ENCODE measurements around the gene GRIPAP1.

The GRIPAP1 gene

DNA sequence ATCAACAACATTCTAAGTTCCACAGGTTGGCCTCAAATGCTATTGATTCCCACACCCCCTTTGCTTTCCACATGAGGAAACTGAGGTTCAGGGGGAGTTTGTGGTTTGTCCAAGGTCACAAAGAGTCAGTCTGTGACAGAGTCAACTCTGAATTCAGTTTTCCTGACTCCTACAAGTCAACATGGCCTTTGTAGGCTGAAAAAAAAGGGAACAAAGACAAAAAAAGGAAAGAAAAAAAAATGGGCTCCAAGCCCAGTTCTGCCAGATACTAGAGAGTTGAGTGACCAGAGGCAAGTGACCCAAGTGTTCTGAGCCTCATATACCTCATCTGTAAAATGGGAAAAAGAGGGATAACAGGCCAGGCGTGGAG, 66.8 kb downstream of the GRIPAP1 start:
- Histone ChIP-seq H3K27me3 (ENCODE audit: control insufficient read depth in 1 of 2, insufficient read depth in 2 of 2, low read length in 2 of 2) (no peaks in the 10 kb centered on the region), H3K9ac (ENCODE audit: low read length) (no peak overlapping the region), H3K36me3 (ENCODE audit: insufficient read depth, low read length) (peaks cover 11% of the 10 kb centered on the region), H3K4me3 (ENCODE audit: low read depth in 1 of 2, low read length in 2 of 2) (no peak overlapping the region), H3K27ac (ENCODE audit: low read depth, low read length) (no peak overlapping the region), H3K4me1 (ENCODE audit: insufficient read depth, low read length) (peaks cover 12% of the 10 kb centered on the region), H3K9me3 (ENCODE audit: low read length) (no peaks in the 10 kb centered on the region)

DNA sequence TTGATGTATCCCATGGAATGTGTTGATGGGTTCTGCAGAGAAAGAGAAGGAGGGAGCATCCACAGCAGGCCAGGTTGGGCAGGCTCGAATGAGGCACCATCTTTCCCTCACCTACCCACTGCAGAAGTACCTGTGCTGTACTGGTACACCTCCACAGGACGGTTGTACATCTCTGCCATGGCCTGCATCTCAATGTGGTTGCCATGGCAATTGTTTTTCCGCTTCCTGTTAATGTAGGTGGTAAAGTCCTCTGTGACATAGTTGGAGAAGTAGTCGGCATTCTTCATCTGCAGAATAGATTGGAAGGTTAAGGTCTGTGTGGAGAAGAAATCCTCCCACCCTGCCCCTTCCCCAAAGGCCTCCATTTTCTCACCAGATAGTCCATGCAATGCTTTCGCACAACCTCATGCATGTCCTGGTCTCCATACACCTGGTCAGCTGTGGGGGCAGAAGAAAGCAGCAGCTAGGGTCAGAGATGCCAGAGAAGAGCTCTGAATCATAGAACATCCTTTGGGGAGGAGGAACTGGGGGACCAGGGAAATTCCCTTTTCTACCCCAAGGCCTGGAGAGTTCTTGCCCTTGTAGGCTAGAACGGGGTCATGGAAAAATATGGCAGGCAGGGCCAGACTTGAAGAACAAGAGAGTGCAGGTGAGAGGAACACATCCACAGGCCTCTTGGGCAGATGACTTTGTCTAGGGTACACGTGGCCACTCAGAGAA, 67.3 kb downstream of the GRIPAP1 start:
- H3K9ac ChIP-seq (ENCODE audit: low read length) = no peak overlapping the region
- H3K36me3 ChIP-seq (ENCODE audit: insufficient read depth, low read length) = peaks cover 11% of the 10 kb centered on the region
- H3K4me1 ChIP-seq (ENCODE audit: insufficient read depth, low read length) = peaks cover 12% of the 10 kb centered on the region
- H3K27me3 ChIP-seq (ENCODE audit: control insufficient read depth in 1 of 2, insufficient read depth in 2 of 2, low read length in 2 of 2) = no peaks in the 10 kb centered on the region
- H3K4me3 ChIP-seq (ENCODE audit: low read depth in 1 of 2, low read length in 2 of 2) = no peak overlapping the region
- H3K27ac ChIP-seq (ENCODE audit: low read depth, low read length) = no peak overlapping the region
- no peaks in the 10 kb centered on the region for H3K9me3 ChIP-seq (ENCODE audit: low read length)

DNA sequence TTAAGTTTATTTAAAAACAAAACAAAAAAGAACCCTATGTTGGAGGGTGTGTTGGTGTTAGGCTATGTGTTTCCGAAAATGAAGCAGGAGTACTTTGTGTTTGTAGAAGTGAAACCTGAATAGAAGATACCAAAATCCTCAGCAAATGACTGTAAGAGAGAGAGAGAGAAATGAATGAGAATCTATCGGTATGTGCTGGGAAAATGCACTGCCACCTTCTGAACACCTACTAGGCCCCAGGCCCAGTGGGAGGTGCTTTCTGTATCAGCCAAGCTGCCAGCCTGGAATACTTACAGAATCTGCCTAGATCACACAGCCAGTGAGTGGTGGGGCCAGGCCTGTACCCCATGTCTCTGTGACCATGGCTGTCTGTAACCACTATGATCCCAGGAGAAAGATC, 68.3 kb downstream of the GRIPAP1 start:
- no peak overlapping the region for H3K27ac ChIP-seq (ENCODE audit: low read depth, low read length)
- H3K9ac ChIP-seq (ENCODE audit: low read length) = no peak overlapping the region
- H3K36me3 ChIP-seq (ENCODE audit: insufficient read depth, low read length) = peaks cover 4% of the 10 kb centered on the region
- no peak overlapping the region for H3K4me3 ChIP-seq (ENCODE audit: low read depth in 1 of 2, low read length in 2 of 2)
- no peaks in the 10 kb centered on the region for H3K9me3 ChIP-seq (ENCODE audit: low read length)
- H3K27me3 ChIP-seq (ENCODE audit: control insufficient read depth in 1 of 2, insufficient read depth in 2 of 2, low read length in 2 of 2) = no peaks in the 10 kb centered on the region
- H3K4me1 ChIP-seq (ENCODE audit: insufficient read depth, low read length) = peaks cover 6% of the 10 kb centered on the region

DNA sequence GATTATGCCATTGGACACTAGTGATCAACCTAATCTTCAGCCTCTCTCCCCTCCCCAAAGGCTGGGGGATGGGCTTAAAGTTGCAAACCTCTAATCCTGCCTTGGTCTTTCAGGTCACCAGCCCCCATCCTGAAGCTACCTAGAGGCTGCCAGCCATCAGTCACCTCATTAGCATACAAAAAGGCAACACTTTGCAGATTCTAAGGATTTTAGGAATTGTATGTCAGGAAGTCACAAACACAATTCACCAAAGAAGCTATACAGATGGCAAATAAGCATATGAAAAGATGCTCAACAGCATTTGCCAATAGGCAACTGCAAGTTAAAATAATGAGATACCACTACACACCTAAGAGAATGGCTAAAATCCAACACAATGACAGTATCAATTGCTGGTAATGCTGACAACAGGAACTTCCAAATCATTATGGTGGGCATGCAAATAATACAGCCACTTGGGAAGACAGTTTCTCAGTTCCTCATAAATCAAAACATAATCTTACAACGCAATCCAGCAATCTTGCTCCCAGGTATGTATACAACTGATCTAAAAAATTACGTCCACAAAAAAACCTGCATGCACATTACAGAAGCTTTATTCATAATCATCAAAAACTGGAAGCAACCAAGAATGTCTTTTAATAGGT, 74.2 kb downstream of the GRIPAP1 start:
- Histone ChIP-seq H3K9me3 (ENCODE audit: low read length) (no peaks in the 10 kb centered on the region), H3K27ac (ENCODE audit: low read depth, low read length) (no peak overlapping the region), H3K4me3 (ENCODE audit: low read depth in 1 of 2, low read length in 2 of 2) (no peak overlapping the region), H3K27me3 (ENCODE audit: control insufficient read depth in 1 of 2, insufficient read depth in 2 of 2, low read length in 2 of 2) (no peaks in the 10 kb centered on the region), H3K9ac (ENCODE audit: low read length) (no peak overlapping the region), H3K36me3 (ENCODE audit: insufficient read depth, low read length) (peaks cover 23% of the 10 kb centered on the region), H3K4me1 (ENCODE audit: insufficient read depth, low read length) (no peaks in the 10 kb centered on the region)

DNA sequence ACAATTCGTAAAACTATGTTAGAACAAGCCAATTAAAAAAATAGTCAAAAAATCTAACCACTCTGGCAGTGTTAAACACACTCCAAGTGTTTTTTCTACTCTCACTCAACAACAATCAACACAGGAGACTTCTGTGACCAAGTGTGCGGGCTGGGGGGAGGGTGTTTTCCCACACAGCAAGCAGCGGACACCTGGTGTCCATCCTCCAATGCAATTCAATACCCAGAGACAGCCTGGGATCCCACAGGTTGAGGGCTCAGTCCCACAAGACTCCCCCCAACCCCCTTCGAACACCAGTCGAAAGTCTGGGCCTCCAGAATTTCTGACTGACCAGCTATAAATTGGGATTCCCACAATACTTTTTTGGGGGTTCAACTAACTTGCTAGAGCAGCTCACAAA, 74.9 kb downstream of the GRIPAP1 start:
- H3K9ac ChIP-seq (ENCODE audit: low read length) = no peak overlapping the region
- H3K27me3 ChIP-seq (ENCODE audit: control insufficient read depth in 1 of 2, insufficient read depth in 2 of 2, low read length in 2 of 2) = no peaks in the 10 kb centered on the region
- no peak overlapping the region for H3K4me3 ChIP-seq (ENCODE audit: low read depth in 1 of 2, low read length in 2 of 2)
- H3K36me3 ChIP-seq (ENCODE audit: insufficient read depth, low read length) = peaks cover 23% of the 10 kb centered on the region
- no peaks in the 10 kb centered on the region for H3K4me1 ChIP-seq (ENCODE audit: insufficient read depth, low read length)
- H3K27ac ChIP-seq (ENCODE audit: low read depth, low read length) = no peak overlapping the region
- H3K9me3 ChIP-seq (ENCODE audit: low read length) = no peaks in the 10 kb centered on the region

DNA sequence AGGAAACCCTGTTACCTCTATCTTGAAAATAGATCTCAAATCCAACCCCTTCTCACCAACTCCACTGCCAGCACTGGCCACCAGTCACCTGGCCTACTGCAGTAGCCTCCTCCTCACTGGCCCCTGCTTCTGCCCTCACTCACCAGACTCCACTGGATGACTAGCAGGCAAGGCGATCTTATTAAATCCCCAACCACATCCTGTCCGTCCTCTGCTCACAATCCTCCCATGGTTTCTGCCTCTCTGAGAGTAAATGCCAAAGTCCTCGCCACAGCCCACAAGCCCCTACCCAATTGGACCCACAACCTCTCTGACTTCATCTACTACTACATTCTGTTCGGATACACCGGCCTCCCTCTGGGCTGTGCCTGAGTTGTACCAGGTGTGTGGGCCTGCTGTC, 77.8 kb downstream of the GRIPAP1 start:
- Histone ChIP-seq H3K27me3 (ENCODE audit: control insufficient read depth in 1 of 2, insufficient read depth in 2 of 2, low read length in 2 of 2) (no peaks in the 10 kb centered on the region), H3K4me1 (ENCODE audit: insufficient read depth, low read length) (peaks cover 6% of the 10 kb centered on the region), H3K27ac (ENCODE audit: low read depth, low read length) (no peak overlapping the region), H3K36me3 (ENCODE audit: insufficient read depth, low read length) (peaks cover 23% of the 10 kb centered on the region), H3K9ac (ENCODE audit: low read length) (no peak overlapping the region), H3K9me3 (ENCODE audit: low read length) (no peaks in the 10 kb centered on the region), H3K4me3 (ENCODE audit: low read depth in 1 of 2, low read length in 2 of 2) (no peak overlapping the region)

DNA sequence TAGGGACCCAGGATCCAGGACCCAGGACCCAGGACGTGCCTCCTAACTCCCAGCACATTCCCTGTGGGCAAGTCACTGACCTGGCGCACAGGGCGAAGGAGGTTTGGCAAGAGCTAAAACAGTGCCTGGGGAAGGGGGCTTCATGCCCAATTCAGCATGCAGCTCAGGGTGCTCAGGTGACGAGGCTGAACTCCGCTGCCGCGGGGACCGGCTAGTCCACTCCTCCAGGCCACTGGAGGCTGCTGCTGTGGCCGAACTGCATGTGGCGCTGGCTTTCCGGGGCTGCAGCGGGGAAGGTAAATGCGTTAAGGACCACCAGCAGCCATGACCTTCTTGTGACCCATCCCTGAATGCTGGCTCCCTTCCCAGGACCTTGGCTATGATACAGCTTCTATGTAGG, 78.3 kb downstream of the GRIPAP1 start:
- Histone ChIP-seq H3K9me3 (ENCODE audit: low read length) (no peaks in the 10 kb centered on the region), H3K36me3 (ENCODE audit: insufficient read depth, low read length) (peaks cover 23% of the 10 kb centered on the region), H3K4me3 (ENCODE audit: low read depth in 1 of 2, low read length in 2 of 2) (no peak overlapping the region), H3K4me1 (ENCODE audit: insufficient read depth, low read length) (peaks cover 6% of the 10 kb centered on the region), H3K9ac (ENCODE audit: low read length) (no peak overlapping the region), H3K27ac (ENCODE audit: low read depth, low read length) (no peak overlapping the region), H3K27me3 (ENCODE audit: control insufficient read depth in 1 of 2, insufficient read depth in 2 of 2, low read length in 2 of 2) (no peaks in the 10 kb centered on the region)

Measured in muscle layer of colon (tissue), 2 donors.